CD8-positive, alpha-beta memory T cell (primary cell): ENCODE results near the gene SPDYE16. TPM values are rescaled to one million over a fixed set of nuclear protein-coding genes. Genes with fewer than 3 reads are reported as not detected.
"Not testable (repeated sequence)": the region's sequence is repeated elsewhere in the genome, so short reads cannot be mapped to it uniquely, and the experiment has no call there.

ENCODE experiments used
- CTCF ChIA-PET: fragments of 350-600 bp; sonication (Branson Sonifier 250); formaldehyde crosslinking; loops from one replicate; lab custom pipeline; 2021; ENCODE audit warnings: antibody characterized with exemption; lab: Charles Lee
- POLR2A ChIA-PET: fragments of 350-600 bp; sonication (Branson Sonifier 250); formaldehyde crosslinking; loops from one replicate; lab custom pipeline; 2021; ENCODE audit warnings: antibody characterized with exemption; lab: Charles Lee
- DNase-seq, 5 donors: peaks; one replicate each; pipeline versions ENCODE4 v3.0.0 to v3.0.0-alpha.2; 2020 to 2022; ENCODE audit warnings: mixed read lengths in 1 of 5
- H3K27ac ChIP-seq: one replicate; pipeline ENCODE4 v1.7.0; 2013; ENCODE audit warnings: low read depth, mild to moderate bottlenecking, low read length, moderate library complexity
- H3K27me3 ChIP-seq: 2 replicates; pipeline ENCODE4 v1.7.0; 2013; ENCODE audit warnings: low read length, mild to moderate bottlenecking; ENCODE audit not compliant: insufficient read depth, poor library complexity, severe bottlenecking
- H3K36me3 ChIP-seq: 2 replicates; pipeline ENCODE4 v1.7.0; 2013; ENCODE audit warnings: mild to moderate bottlenecking, low read length, moderate library complexity; ENCODE audit not compliant: insufficient read depth
- H3K4me1 ChIP-seq: 2 replicates; pipeline ENCODE4 v1.7.0; 2013; ENCODE audit warnings: mild to moderate bottlenecking, low read length, moderate library complexity; ENCODE audit not compliant: insufficient read depth
- H3K4me3 ChIP-seq: 2 replicates; pipeline ENCODE4 v1.7.0; 2013; ENCODE audit warnings: mild to moderate bottlenecking, low read length
- H3K9me3 ChIP-seq: 2 replicates; pipeline ENCODE4 v1.7.0; 2013; ENCODE audit warnings: mild to moderate bottlenecking, low read length
- H3K27ac Mint-ChIP-seq, 8 donors: one replicate each; pipeline ENCODE4 v1.8.0; 2020 to 2021; ENCODE audit warnings: mixed read lengths in 8 of 8, mild to moderate bottlenecking in 6 of 8, inconsistent platforms in 3 of 8, moderate library complexity in 3 of 8
- H3K27me3 Mint-ChIP-seq, 2 donors: one replicate each; pipeline ENCODE4 v1.8.0; 2020 to 2021; ENCODE audit warnings: mixed read lengths in 2 of 2, mild to moderate bottlenecking in 1 of 2, moderate library complexity in 1 of 2
- H3K36me3 Mint-ChIP-seq, 3 donors: one replicate each; pipeline ENCODE4 v1.8.0; 2020 to 2021; ENCODE audit warnings: mixed read lengths in 3 of 3, inconsistent platforms in 1 of 3, mild to moderate bottlenecking in 1 of 3
- H3K4me1 Mint-ChIP-seq, 3 donors: one replicate each; pipeline ENCODE4 v1.8.0; 2020 to 2021; ENCODE audit warnings: mixed read lengths in 3 of 3, inconsistent platforms in 1 of 3, mild to moderate bottlenecking in 1 of 3
- H3K4me3 Mint-ChIP-seq, 7 donors: one replicate each; pipeline ENCODE4 v1.8.0; 2020 to 2021; ENCODE audit warnings: mixed read lengths in 7 of 7, mild to moderate bottlenecking in 6 of 7, moderate library complexity in 4 of 7, inconsistent platforms in 2 of 7
- H3K9me3 Mint-ChIP-seq, 5 donors: one replicate each; pipeline ENCODE4 v1.8.0; 2020 to 2022; ENCODE audit warnings: mixed read lengths in 5 of 5, mild to moderate bottlenecking in 3 of 5, moderate library complexity in 2 of 5, inconsistent platforms in 1 of 5
- polyA plus RNA-seq: library from polyadenylated mRNA; unstranded; fragments of 300-500 nt; fragmentation: Illumina TruSeq; gene quantifications from one replicate; pipeline ENCODE4 v1.2.3, GENCODE V29; 2021
- total RNA-seq, 2 experiments: library from RNA; stranded (reverse); gene quantifications; one replicate each; pipeline ENCODE4 v1.2.3, GENCODE V29; 2021

The SPDYE16 gene
- total and polyA plus RNA-seq, 3 experiments from 2014 or later = 0.13 to 0.42 (median 0.20) TPM

DNA sequence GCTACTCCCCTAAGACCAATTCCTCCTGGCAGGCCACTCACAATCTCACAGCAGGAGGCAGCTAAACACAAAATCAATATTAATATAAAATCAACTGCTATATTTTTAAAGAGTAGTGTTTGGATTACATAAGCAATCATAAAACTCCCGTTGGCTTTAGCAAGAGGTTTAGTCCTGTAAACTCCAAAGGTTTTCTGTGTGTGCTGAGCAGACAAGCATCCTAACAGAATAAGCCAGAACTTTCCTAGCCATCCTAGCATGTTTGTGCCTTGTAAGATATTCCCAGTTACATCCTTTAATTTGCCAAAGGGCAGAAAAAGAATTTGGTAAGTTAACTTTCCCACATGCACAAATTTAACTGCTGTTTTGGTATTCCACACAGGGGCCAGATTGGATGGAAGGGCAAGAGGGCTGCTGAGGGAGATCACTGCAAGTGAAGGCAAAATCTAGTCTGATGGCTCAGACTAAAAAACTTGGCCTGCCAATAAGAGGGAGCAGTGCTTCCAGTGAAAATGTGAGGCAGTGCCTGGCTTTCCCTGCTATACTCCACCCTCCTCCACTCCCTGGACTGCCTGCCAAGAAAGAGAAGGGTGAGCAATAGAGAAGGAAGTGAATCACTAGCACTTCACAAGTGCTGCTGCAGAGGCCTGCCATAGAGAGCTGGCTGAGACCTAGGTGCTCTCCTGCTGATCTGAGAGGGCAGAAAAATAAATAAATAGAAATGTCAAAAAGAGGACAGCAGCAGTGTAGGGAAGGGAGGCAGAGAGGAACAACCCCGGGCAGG lies 39.9 kb upstream of the SPDYE16 start:
- H3K27me3 Mint-ChIP-seq, H3K36me3 Mint-ChIP-seq, DNase-seq, CTCF ChIA-PET, H3K4me3 ChIP-seq, H3K27ac ChIP-seq, H3K9me3 ChIP-seq, H3K4me1 ChIP-seq, H3K27me3 ChIP-seq, H3K9me3 Mint-ChIP-seq, H3K36me3 ChIP-seq: not testable (repeated sequence)
- Mint-ChIP-seq H3K4me1 (peaks cover 40 to 57% (median 51%) of the 10 kb centered on the region in 3 donors), H3K4me3 (peak overlapping the region in 1 of 7 donors; percentile 63), H3K27ac (peak overlapping the region in 7 of 8 donors; percentile 12 to 89 (median 54))
- POLR2A ChIA-PET = interaction anchor here (0.6 kb wide), 1 partner anchor 772 kb away, joined by 6 read pairs; no protein-coding TSS in a partner anchor

DNA sequence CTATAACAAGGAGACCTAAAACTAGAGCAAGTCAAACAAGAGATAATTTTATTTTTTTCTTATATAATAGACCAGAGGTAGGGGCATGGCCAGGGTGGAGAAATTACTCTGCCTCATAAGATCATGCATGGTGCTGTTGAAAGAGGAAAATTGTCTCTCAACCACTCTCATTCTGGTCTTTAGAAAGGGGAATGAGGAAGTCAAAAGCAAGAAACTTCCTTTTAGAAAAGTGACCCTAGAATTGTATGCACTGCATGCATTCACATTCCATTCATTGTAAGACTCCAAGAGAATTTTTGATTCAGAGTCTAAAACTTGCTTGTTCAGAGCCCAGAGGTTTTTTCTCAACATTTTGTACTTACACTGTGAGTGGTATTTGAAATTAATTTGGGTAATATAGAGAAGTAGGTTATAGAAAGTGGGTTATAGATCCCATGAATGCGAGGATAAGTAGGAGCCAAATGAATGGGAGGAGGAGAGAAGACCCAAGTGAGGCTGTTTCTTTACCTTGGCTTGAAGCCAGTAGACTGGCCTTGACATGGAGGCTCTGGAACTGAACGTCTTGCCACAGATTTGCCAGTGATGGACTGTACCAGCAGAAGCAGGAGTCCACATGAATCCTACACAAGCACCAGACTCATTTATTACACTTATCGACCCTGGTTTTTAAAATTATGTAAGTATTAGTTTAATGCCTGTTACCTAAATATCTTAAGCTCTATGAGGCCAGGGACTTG lies 33.0 kb upstream of the SPDYE16 start:
- H3K9me3 ChIP-seq, H3K4me3 ChIP-seq, H3K4me3 Mint-ChIP-seq, H3K27ac ChIP-seq, H3K4me1 ChIP-seq, POLR2A ChIA-PET, H3K36me3 ChIP-seq, CTCF ChIA-PET, H3K27me3 ChIP-seq, DNase-seq, H3K27me3 Mint-ChIP-seq, H3K9me3 Mint-ChIP-seq: not testable (repeated sequence)
- Mint-ChIP-seq H3K4me1 (peaks cover 5 to 19% (median 7%) of the 10 kb centered on the region in 3 donors), H3K36me3 (peaks cover 0 to 13% (median 4%) of the 10 kb centered on the region in 3 donors), H3K27ac (peak overlapping the region in 1 of 8 donors; percentile 27)

DNA sequence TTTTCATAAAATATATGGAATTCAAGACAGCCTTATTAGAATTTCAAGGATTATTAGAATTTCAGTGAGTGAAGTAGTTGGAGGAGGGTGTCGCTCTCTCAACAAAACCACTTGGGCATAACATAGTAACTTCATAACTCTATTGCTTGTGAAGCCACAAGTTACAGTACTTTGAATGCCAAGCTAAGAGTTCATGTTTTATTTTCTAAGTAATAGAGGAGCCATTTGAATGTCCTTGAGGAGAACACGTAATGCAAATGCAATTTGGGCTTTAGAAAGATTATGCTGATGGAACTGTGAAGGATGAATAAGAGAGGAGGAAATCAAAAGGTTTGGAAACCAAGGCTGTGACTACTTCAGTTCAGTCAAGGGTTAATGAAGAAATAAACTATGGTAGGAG lies 32.3 kb upstream of the SPDYE16 start:
- H3K4me1 ChIP-seq, H3K9me3 Mint-ChIP-seq, DNase-seq, H3K27ac Mint-ChIP-seq, CTCF ChIA-PET, H3K4me3 ChIP-seq, H3K27ac ChIP-seq, POLR2A ChIA-PET, H3K27me3 ChIP-seq, H3K27me3 Mint-ChIP-seq, H3K4me3 Mint-ChIP-seq, H3K9me3 ChIP-seq, H3K36me3 ChIP-seq: not testable (repeated sequence)
- Mint-ChIP-seq H3K4me1 (peaks cover 5 to 19% (median 7%) of the 10 kb centered on the region in 3 donors), H3K36me3 (peaks cover 0 to 13% (median 4%) of the 10 kb centered on the region in 3 donors)

DNA sequence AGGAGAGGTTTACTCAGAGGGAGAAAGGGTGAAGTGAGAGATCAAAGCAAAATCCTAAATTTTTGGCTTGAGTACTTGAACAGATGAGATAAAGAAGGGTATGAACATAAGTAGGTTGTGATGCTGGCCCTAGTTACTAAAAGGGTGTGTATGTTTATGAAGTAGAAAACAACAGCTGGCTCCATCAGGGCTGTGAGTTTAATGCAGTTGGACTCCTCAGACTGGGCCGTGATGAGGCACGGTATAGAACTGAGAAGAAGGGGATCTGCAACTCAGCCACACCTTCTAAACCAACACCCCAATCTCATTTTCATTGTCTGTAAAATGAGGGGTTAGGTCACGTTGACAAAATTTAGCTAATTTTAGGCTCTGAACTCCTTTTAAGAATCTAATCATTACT lies 29.2 kb upstream of the SPDYE16 start:
- H3K36me3 ChIP-seq, H3K4me3 ChIP-seq, CTCF ChIA-PET, H3K27me3 Mint-ChIP-seq, H3K27me3 ChIP-seq, H3K27ac ChIP-seq, DNase-seq, H3K27ac Mint-ChIP-seq, H3K9me3 Mint-ChIP-seq, POLR2A ChIA-PET, H3K4me3 Mint-ChIP-seq, H3K9me3 ChIP-seq, H3K4me1 ChIP-seq: not testable (repeated sequence)
- Mint-ChIP-seq H3K4me1 (peaks cover 2 to 13% (median 8%) of the 10 kb centered on the region in 3 donors), H3K36me3 (peaks cover 0 to 17% (median 4%) of the 10 kb centered on the region in 3 donors)

DNA sequence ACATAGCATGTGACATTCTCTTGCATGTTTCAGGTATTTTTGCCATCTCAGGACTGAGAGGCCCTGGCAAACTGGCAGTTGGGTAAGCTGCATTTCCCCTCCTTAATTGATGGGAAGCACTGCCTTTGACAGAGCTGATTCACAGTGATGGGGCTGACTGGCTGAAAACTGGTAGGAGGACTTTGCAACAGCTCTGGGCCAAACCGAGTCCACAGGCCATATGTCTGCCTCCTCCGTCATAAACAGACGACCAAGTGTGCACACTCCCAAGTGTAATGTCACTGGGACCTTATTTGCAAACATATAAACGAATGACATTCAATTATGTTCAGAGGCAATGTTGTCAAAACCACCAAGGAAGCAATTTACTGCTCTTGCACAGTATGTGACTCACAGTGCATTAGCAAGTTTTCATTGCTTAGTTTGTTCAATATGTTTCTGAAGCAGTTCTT lies 27.3 kb upstream of the SPDYE16 start:
- H3K27me3 ChIP-seq, H3K36me3 ChIP-seq, H3K27me3 Mint-ChIP-seq, H3K4me3 ChIP-seq, H3K9me3 ChIP-seq, POLR2A ChIA-PET, H3K4me1 ChIP-seq, H3K27ac ChIP-seq, H3K4me3 Mint-ChIP-seq, DNase-seq, H3K9me3 Mint-ChIP-seq, CTCF ChIA-PET: not testable (repeated sequence)
- H3K27ac Mint-ChIP-seq = peak overlapping the region in 3 of 8 donors; percentile 36 to 74 (median 63)
- H3K36me3 Mint-ChIP-seq = peaks cover 4 to 14% (median 6%) of the 10 kb centered on the region in 3 donors
- H3K4me1 Mint-ChIP-seq = peaks cover 6 to 20% (median 12%) of the 10 kb centered on the region in 3 donors

DNA sequence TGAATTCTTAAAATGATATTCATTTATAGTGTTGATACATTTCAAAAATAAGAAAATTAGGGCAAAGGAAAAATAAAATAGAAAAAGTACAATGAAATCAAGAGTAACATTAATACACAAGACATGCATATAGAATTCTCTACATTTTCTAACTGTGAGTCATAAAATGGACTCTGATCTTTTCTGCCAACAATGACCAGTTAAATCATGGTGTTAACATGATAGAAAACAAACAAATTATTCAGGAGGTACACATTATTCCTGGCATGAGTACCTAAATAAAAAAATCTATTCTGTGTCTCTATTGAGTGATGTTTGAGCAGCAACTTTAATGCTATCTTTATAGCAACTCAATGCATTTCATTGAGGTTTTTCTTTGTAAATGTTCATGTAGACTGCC lies 25.6 kb upstream of the SPDYE16 start:
- H3K4me1 ChIP-seq, H3K4me3 Mint-ChIP-seq, H3K4me3 ChIP-seq, POLR2A ChIA-PET, H3K9me3 ChIP-seq, DNase-seq, H3K36me3 ChIP-seq, H3K27me3 Mint-ChIP-seq, H3K9me3 Mint-ChIP-seq, CTCF ChIA-PET, H3K27ac ChIP-seq, H3K27me3 ChIP-seq: not testable (repeated sequence)
- Mint-ChIP-seq H3K4me1 (peaks cover 12 to 28% (median 20%) of the 10 kb centered on the region in 3 donors), H3K27ac (peak overlapping the region in 1 of 8 donors; percentile 29), H3K36me3 (peaks cover 4 to 14% (median 6%) of the 10 kb centered on the region in 3 donors)

DNA sequence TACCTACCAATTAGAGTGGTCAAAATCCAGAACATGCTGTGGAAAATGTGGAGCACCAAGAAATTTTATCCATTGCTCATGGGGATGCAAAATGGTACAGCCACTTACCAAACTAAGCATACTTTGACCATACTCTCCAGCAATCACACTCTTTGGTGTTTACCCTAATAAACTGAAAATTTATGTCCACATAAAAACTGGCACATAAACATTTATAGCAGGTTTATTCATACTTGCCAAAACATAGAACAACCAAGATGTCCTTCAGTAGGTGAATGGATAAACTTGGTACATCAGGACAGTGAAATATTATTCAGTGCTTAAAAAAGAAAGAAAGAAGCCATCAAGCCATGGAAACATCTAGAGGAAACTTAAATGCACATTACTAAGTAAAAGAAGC lies 24.7 kb upstream of the SPDYE16 start:
- Mint-ChIP-seq H3K36me3 (peaks cover 4 to 14% (median 6%) of the 10 kb centered on the region in 3 donors), H3K4me1 (peaks cover 15 to 29% (median 20%) of the 10 kb centered on the region in 3 donors)
- H3K9me3 ChIP-seq, H3K4me3 ChIP-seq, H3K27me3 Mint-ChIP-seq, POLR2A ChIA-PET, DNase-seq, H3K27me3 ChIP-seq, H3K36me3 ChIP-seq, CTCF ChIA-PET, H3K4me1 ChIP-seq, H3K27ac Mint-ChIP-seq, H3K9me3 Mint-ChIP-seq, H3K4me3 Mint-ChIP-seq, H3K27ac ChIP-seq: not testable (repeated sequence)

DNA sequence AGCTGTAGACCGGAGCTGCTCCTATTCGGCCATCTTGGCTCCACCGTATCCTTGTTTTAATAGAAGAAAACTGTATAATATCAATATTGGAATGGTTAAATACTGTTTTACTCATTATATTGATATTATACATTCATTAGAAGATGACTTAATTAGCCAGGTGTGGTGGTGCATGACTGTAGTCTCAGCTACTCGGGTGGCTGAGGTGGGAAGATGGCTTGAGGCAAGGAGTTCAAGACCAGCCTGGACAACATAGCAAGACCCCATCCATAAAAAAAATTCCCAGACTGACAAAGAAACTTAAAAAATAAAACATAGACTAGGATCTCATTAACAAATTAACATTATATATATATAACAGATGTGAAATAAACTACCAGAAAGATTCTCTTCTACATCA lies 24.2 kb upstream of the SPDYE16 start:
- H3K4me3 Mint-ChIP-seq, H3K36me3 ChIP-seq, POLR2A ChIA-PET, H3K27me3 Mint-ChIP-seq, H3K4me1 ChIP-seq, H3K27me3 ChIP-seq, H3K4me3 ChIP-seq, DNase-seq, CTCF ChIA-PET, H3K9me3 ChIP-seq, H3K27ac Mint-ChIP-seq, H3K27ac ChIP-seq, H3K9me3 Mint-ChIP-seq: not testable (repeated sequence)
- Mint-ChIP-seq H3K36me3 (peaks cover 4 to 11% (median 6%) of the 10 kb centered on the region in 3 donors), H3K4me1 (peaks cover 17 to 29% (median 21%) of the 10 kb centered on the region in 3 donors)
